ENCODE measurements around the gene NAPEPLD. TPM values are rescaled to one million over a fixed set of nuclear protein-coding genes. Genes with fewer than 3 reads are reported as not detected.

The NAPEPLD gene
- total RNA-seq, 6 experiments from 2014 or later = 5.8 to 24.6 (median 8.1) TPM

DNA sequence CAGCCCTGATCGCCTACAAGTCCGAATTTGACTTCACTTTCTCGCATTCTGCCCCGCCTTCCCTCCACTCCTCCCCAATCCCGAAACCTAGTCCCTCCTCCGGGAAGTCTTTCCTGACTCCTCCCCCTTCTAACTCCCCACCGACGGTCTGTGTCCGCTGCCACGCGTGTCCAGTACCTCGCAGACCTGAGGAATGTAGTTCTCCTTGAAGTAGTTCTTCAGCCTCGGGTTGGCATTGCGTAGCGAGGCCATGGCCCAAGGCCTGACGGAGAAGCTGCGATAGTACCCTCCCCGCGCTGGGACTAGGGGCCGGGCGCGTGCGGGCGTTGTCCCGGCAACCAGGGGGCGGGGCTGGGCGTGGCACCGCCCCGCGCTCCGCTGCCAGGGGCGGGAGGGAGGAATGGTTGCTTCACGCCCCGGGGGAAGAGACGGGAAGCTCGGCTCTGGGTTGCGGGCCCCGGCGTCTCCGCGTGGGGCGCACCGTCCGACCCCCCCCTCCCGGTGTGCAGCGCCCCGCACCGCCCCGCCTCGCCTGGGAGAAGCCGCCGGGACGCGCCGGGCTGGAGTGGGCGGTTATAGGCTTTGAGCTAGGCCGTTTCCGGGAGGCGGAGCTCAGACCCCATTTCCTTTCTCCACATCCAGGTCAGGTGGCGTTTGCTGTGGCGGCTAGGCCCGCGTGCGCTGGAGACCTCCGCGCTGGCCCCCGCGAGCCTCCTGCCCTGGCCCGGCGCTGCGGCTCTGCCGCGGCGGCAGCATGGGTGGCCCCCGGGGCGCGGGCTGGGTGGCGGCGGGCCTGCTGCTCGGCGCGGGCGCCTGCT lies 74.2 kb downstream of the NAPEPLD start, which contains the start of the genes ARMC10 and FBXL13:
Gene ARMC10, plus strand, starts transcription at position 622 of the 818 bp plus-strand sequence. Its CDS starts 133 bp downstream, at position 755.
Gene FBXL13, minus strand, starts transcription at position 278 of the 818 bp plus-strand sequence.
- no peaks in the 10 kb centered on the region for H3K27me3 ChIP-seq
- H3K27ac ChIP-seq = peak within 1 kb of the TSS; percentile 50 to 76 (median 75)
- under 1% methylated on average over 26 of the region's 83 CpGs for whole genome bisulfite sequencing (ENCODE audit: insufficient coverage, low coverage, low lambda C conversion rate, missing lambda C conversion rate)
- TF ChIP-seq POLR2A (IDR thresholded peaks at IDR 0.05) (peak; percentile 71), CTCF (IDR thresholded peaks at IDR 0.05) (peak; percentile 42 to 49 (median 48))
- intact Hi-C loops (cut with DNase I) = no loop called here
- peak; percentile 93 to 95 (median 93) for DNase-seq
- peaks cover 0 to 15% (median 2%) of the 10 kb centered on the region in 4 donors for H3K4me1 ChIP-seq
- ATAC-seq = peak; percentile 92 to 97 (median 94)
- no peaks in the 10 kb centered on the region for H3K9me3 ChIP-seq
- H3K36me3 ChIP-seq = no peaks in the 10 kb centered on the region
- H3K4me3 ChIP-seq = peak within 1 kb of the TSS; percentile 76 to 92 (median 80)

GRCh38 chr7:103073989-103074518 lies 74.8 kb downstream of the NAPEPLD start:
- H3K27ac ChIP-seq = peak overlapping the region in 2 of 3 donors; percentile 75 to 76
- H3K36me3 ChIP-seq = no peaks in the 10 kb centered on the region
- peaks cover 0 to 15% (median 2%) of the 10 kb centered on the region in 4 donors for H3K4me1 ChIP-seq
- intact Hi-C loops (cut with DNase I) = no loop called here
- H3K27me3 ChIP-seq = no peaks in the 10 kb centered on the region
- TF ChIP-seq POLR2A (IDR thresholded peaks at IDR 0.05) = no peak
- TF ChIP-seq CTCF (IDR thresholded peaks at IDR 0.05) = no peak
- WGBS (ENCODE audit: insufficient coverage, low coverage, low lambda C conversion rate, missing lambda C conversion rate) = 16% methylated on average over 6 of the region's 6 CpGs
- DNase-seq = no peak
- H3K9me3 ChIP-seq = no peaks in the 10 kb centered on the region
- H3K4me3 ChIP-seq = peak overlapping the region; percentile 76 to 92 (median 80)
- no peak for ATAC-seq

GRCh38 chr7:103071000-103071399 lies 77.9 kb downstream of the NAPEPLD start:
- H3K27ac ChIP-seq = no peak overlapping the region
- no peaks in the 10 kb centered on the region for H3K9me3 ChIP-seq
- H3K4me3 ChIP-seq = no peak overlapping the region
- no peak for DNase-seq
- no peak for TF ChIP-seq CTCF (IDR thresholded peaks at IDR 0.05)
- TF ChIP-seq POLR2A (IDR thresholded peaks at IDR 0.05) = no peak
- H3K4me1 ChIP-seq = peaks cover 0 to 5% (median 2%) of the 10 kb centered on the region in 4 donors
- H3K27me3 ChIP-seq = no peaks in the 10 kb centered on the region
- intact Hi-C loops (cut with DNase I) = no loop called here
- WGBS (ENCODE audit: insufficient coverage, low coverage, low lambda C conversion rate, missing lambda C conversion rate) = 80% methylated on average over 2 of the region's 2 CpGs
- H3K36me3 ChIP-seq = no peaks in the 10 kb centered on the region
- ATAC-seq = no peak

- no peaks in the 10 kb centered on the region for H3K4me1 ChIP-seq
- ATAC-seq (no peak), DNase-seq (no peak)
- 85% methylated on average over 7 of the region's 23 CpGs for WGBS (ENCODE audit: insufficient coverage, low coverage, low lambda C conversion rate, missing lambda C conversion rate)
- TF ChIP-seq CTCF (IDR thresholded peaks at IDR 0.05) (no peak), POLR2A (IDR thresholded peaks at IDR 0.05) (no peak)
- no peak overlapping the region for H3K4me3 ChIP-seq
- H3K27me3 ChIP-seq = no peaks in the 10 kb centered on the region
- no peak overlapping the region for H3K27ac ChIP-seq
- intact Hi-C loops (cut with DNase I) = no loop called here
- H3K36me3 ChIP-seq = no peaks in the 10 kb centered on the region
- no peaks in the 10 kb centered on the region for H3K9me3 ChIP-seq
These were observed 80.2 kb downstream of the NAPEPLD start for GRCh38 chr7:103068414-103069403.
